Thymus (tissue), 14 donors: ENCODE measurements around the gene TET2. TPM values are rescaled to one million over a fixed set of nuclear protein-coding genes. Genes with fewer than 3 reads are reported as not detected.

Source experiments
- DNase-seq, 9 donors: peaks; one replicate each; pipeline ENCODE4 v3.0.0-alpha.2; 2013; ENCODE audit warnings: low spot score in 9 of 9, low read depth in 6 of 9, missing footprints in 1 of 9
- H3K27ac ChIP-seq, 2 donors: one replicate each; pipeline ENCODE4 v1.5.1; 2013; ENCODE audit warnings: control low read depth in 1 of 2, low read depth in 1 of 2, low read length in 1 of 2, mild to moderate bottlenecking in 1 of 2, moderate library complexity in 1 of 2
- H3K27me3 ChIP-seq, 2 donors: one replicate each; pipeline ENCODE4 v1.5.1; 2013; ENCODE audit warnings: low read length in 1 of 2; ENCODE audit not compliant: control insufficient read depth in 2 of 2, insufficient read depth in 1 of 2
- H3K36me3 ChIP-seq, 2 donors: one replicate each; pipeline ENCODE4 v1.5.1; 2013; ENCODE audit warnings: low read length in 1 of 2, mild to moderate bottlenecking in 1 of 2, moderate library complexity in 1 of 2; ENCODE audit not compliant: control insufficient read depth in 2 of 2, insufficient read depth in 2 of 2
- H3K4me1 ChIP-seq, 2 donors: one replicate each; pipeline ENCODE4 v1.5.1; 2013; ENCODE audit warnings: low read length in 2 of 2; ENCODE audit not compliant: control insufficient read depth in 2 of 2, insufficient read depth in 2 of 2
- H3K4me3 ChIP-seq, 2 donors: one replicate each; pipeline ENCODE4 v1.5.1; 2013; ENCODE audit warnings: low read length in 2 of 2, control low read depth in 1 of 2, mild to moderate bottlenecking in 1 of 2
- H3K9me3 ChIP-seq, 2 donors: one replicate each; pipeline ENCODE4 v1.5.1; 2013; ENCODE audit warnings: low read length in 1 of 2, mild to moderate bottlenecking in 1 of 2; ENCODE audit not compliant: control insufficient read depth in 2 of 2, insufficient read depth in 1 of 2
- WGBS: extraction: QIAGEN DNeasy Blood & Tissue Kit; methylation state at CpG from one replicate; pipeline ENCODE4 v1.1.7; 2013; 5-methylcytosine and 5-hydroxymethylcytosine counted together
- long read RNA-seq, 10 donors: transcript quantifications; one replicate each; lab custom pipeline, GENCODE V29; 2026
- polyA plus RNA-seq: library from polyadenylated mRNA; stranded (reverse); fragments of 200-250 nt; gene quantifications from one replicate; pipeline ENCODE4 v1.2.3, GENCODE V29; 2013
- total RNA-seq: library from RNA; stranded (reverse); fragments of 120-200 nt; gene quantifications from one replicate; pipeline ENCODE4 v1.2.4, GENCODE V29; 2013
- donor health status: healthy.

The TET2 gene
- 17.1 TPM for total RNA-seq
- 6.5 TPM for polyA plus RNA-seq
- long read RNA-seq, donor 1 = 0 reads
- long read RNA-seq, donor 2 = 0 reads
- long read RNA-seq, donor 3 = 0 reads
- long read RNA-seq, donor 4 = 0 reads
- long read RNA-seq, donor 5, partial matches to known transcripts = 14 of 14 reads
- long read RNA-seq, donor 5, other reads (novel, unspliced or antisense) = 0 of 14 reads
- long read RNA-seq, donor 6, partial matches to known transcripts = 9 of 60 reads
- long read RNA-seq, donor 6, other reads (novel, unspliced or antisense) = 51 of 60 reads
- long read RNA-seq, donor 7 = 0 reads
- long read RNA-seq, donor 8, partial matches to known transcripts = 5 of 5 reads
- long read RNA-seq, donor 8, other reads (novel, unspliced or antisense) = 0 of 5 reads
- long read RNA-seq, donor 9 = 0 reads
- long read RNA-seq, donor 10 = 0 reads

GRCh38 chr4:105146276-105147015 lies at the start of gene TET2:
Gene TET2, plus strand, starts transcription at chr4:105146876. Its CDS starts 87,067 bp downstream, at chr4:105233943.
- DNase-seq = peak; percentile 61 to 90 (median 73)
- H3K4me3 ChIP-seq = peak within 1 kb of the TSS; percentile 91
- H3K36me3 ChIP-seq = no peaks in the 10 kb centered on the region
- H3K4me1 ChIP-seq = peaks cover 0 to 7% of the 10 kb centered on the region in 2 donors
- H3K9me3 ChIP-seq = peaks cover 0 to 2% of the 10 kb centered on the region in 2 donors
- H3K27ac ChIP-seq = peak within 1 kb of the TSS; percentile 85 to 89
- under 1% methylated on average over 77 of the region's 77 CpGs for WGBS
- H3K27me3 ChIP-seq = peaks cover 4 to 18% of the 10 kb centered on the region in 2 donors

- peaks cover 0 to 3% of the 10 kb centered on the region in 2 donors for H3K9me3 ChIP-seq
- no peaks in the 10 kb centered on the region for H3K36me3 ChIP-seq
- H3K27me3 ChIP-seq = no peaks in the 10 kb centered on the region
- H3K4me3 ChIP-seq = no peak overlapping the region
- DNase-seq = no peak
- no peak overlapping the region for H3K27ac ChIP-seq
- no peaks in the 10 kb centered on the region for H3K4me1 ChIP-seq
Measured at GRCh38 chr4:105102016-105102415, 44.7 kb upstream of the TET2 start.

- H3K27me3 ChIP-seq = no peaks in the 10 kb centered on the region
- no peaks in the 10 kb centered on the region for H3K9me3 ChIP-seq
- H3K4me1 ChIP-seq = no peaks in the 10 kb centered on the region
- H3K4me3 ChIP-seq = no peak overlapping the region
- H3K27ac ChIP-seq = no peak overlapping the region
- DNase-seq = no peak
- H3K36me3 ChIP-seq = no peaks in the 10 kb centered on the region
Measured at GRCh38 chr4:105106426-105106825, 40.2 kb upstream of the TET2 start.

GRCh38 chr4:105107095-105107856 lies 39.4 kb upstream of the TET2 start:
- 97% methylated on average over 5 of the region's 5 CpGs for WGBS
- H3K27me3 ChIP-seq = no peaks in the 10 kb centered on the region
- no peak for DNase-seq
- no peaks in the 10 kb centered on the region for H3K36me3 ChIP-seq
- no peak overlapping the region for H3K4me3 ChIP-seq
- no peak overlapping the region for H3K27ac ChIP-seq
- H3K4me1 ChIP-seq = no peaks in the 10 kb centered on the region
- H3K9me3 ChIP-seq = no peaks in the 10 kb centered on the region

- no peaks in the 10 kb centered on the region for H3K4me1 ChIP-seq
- no peaks in the 10 kb centered on the region for H3K36me3 ChIP-seq
- no peaks in the 10 kb centered on the region for H3K9me3 ChIP-seq
- no peak for DNase-seq
- no peak overlapping the region for H3K27ac ChIP-seq
- no peaks in the 10 kb centered on the region for H3K27me3 ChIP-seq
- H3K4me3 ChIP-seq = no peak overlapping the region
Measured at GRCh38 chr4:105108971-105109370, 37.7 kb upstream of the TET2 start.

GRCh38 chr4:105112274-105112673 lies 34.4 kb upstream of the TET2 start:
- H3K9me3 ChIP-seq = peaks cover 0 to under 1% of the 10 kb centered on the region in 2 donors
- H3K27ac ChIP-seq = no peak overlapping the region
- DNase-seq = no peak
- H3K27me3 ChIP-seq = no peaks in the 10 kb centered on the region
- WGBS = 94% methylated on average over 1 of the region's 1 CpG
- no peak overlapping the region for H3K4me3 ChIP-seq
- no peaks in the 10 kb centered on the region for H3K4me1 ChIP-seq
- no peaks in the 10 kb centered on the region for H3K36me3 ChIP-seq

- H3K4me3 ChIP-seq = no peak overlapping the region
- no peaks in the 10 kb centered on the region for H3K27me3 ChIP-seq
- no peaks in the 10 kb centered on the region for H3K36me3 ChIP-seq
- H3K4me1 ChIP-seq = no peaks in the 10 kb centered on the region
- DNase-seq = no peak
- H3K27ac ChIP-seq = no peak overlapping the region
- peaks cover 0 to 2% of the 10 kb centered on the region in 2 donors for H3K9me3 ChIP-seq
- WGBS = 36% methylated on average over 1 of the region's 1 CpG
Measured at GRCh38 chr4:105113800-105114199, 32.9 kb upstream of the TET2 start.

GRCh38 chr4:105116616-105117319 lies 29.9 kb upstream of the TET2 start:
- WGBS = 95% methylated on average over 3 of the region's 3 CpGs
- H3K36me3 ChIP-seq = no peaks in the 10 kb centered on the region
- no peaks in the 10 kb centered on the region for H3K27me3 ChIP-seq
- peaks cover 0 to 2% of the 10 kb centered on the region in 2 donors for H3K9me3 ChIP-seq
- no peaks in the 10 kb centered on the region for H3K4me1 ChIP-seq
- no peak for DNase-seq
- no peak overlapping the region for H3K4me3 ChIP-seq
- no peak overlapping the region for H3K27ac ChIP-seq
